ENCODE measurements around the gene HYAL1.
"Not testable (repeated sequence)": the region's sequence is repeated elsewhere in the genome, so short reads cannot be mapped to it uniquely, and the experiment has no call there.

HYAL1 gene

DNA sequence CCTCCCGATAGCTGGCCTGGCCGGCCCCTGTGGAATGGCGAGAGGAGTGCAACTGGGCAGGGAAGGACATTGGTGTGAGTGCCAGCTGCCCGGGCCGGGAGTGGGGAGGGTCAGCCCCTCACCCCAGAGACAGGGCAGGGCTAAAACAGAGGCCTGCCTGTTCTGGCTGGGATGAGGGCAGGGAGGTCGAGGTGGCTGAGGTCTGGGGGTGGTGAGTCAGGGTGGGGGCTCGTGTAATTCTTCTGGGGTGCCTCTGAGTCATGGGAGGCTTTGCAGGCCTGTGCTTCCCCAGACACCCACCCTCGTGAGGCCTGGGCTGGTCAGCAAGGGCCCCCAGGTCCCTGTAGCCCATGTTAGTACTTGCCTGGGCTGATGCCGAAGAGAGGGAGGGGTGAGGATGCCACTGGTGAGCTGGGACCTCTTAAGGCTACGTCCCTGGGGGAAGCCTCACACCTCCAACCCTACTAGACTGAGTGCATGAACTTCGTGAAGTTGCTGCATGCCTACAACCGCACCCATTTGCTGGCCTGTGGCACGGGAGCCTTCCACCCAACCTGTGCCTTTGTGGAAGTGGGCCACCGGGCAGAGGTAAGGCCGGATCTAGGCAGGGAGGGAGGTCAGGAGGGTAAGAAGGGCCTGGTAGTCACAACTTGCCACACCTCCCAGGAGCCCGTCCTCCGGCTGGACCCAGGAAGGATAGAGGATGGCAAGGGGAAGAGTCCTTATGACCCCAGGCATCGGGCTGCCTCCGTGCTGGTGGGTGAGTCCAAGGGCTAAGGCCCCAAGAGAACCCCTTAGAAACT is 32.8 kb downstream of the HYAL1 start:
- no peak for DNase-seq

DNA sequence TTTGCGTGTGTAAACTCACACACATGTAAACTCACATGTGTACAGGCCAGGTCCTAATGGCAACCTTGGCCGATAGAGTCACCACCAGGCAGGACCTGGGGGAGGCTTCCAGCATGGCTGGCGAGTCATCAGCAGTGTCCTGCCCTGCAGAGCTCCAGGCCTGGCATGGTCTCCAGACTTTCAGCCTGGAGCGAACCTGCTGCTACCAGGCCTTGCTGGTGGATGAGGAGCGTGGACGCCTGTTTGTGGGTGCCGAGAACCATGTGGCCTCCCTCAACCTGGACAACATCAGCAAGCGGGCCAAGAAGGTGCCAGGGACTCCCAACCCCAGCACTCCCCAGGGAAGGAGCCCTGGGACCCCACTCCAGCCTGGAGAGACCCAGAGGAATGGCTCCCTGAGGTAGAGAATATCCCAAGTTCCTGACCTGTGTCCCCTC is 33.4 kb downstream of the HYAL1 start:
- no peak for DNase-seq

DNA sequence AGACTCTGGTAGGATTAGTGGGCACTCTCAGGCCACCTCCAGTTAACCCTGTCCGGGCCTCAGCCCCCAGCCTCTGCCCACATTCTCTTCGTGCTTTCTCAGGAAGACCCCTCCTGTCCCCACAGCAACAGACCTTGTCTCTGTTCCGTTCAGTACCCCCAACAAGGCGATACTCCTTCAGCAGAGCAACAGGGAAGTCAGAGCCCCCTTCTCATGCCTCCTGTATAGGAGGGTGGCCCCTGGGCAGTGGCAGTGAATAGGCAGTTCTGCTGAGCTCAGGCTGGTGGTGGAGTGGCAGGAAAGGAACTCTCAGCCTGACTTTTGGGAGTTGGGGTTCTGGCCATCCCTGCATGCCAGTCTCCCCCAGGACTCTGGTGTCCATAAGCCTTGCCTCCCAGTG is 33.9 kb downstream of the HYAL1 start:
- no peak for DNase-seq

DNA sequence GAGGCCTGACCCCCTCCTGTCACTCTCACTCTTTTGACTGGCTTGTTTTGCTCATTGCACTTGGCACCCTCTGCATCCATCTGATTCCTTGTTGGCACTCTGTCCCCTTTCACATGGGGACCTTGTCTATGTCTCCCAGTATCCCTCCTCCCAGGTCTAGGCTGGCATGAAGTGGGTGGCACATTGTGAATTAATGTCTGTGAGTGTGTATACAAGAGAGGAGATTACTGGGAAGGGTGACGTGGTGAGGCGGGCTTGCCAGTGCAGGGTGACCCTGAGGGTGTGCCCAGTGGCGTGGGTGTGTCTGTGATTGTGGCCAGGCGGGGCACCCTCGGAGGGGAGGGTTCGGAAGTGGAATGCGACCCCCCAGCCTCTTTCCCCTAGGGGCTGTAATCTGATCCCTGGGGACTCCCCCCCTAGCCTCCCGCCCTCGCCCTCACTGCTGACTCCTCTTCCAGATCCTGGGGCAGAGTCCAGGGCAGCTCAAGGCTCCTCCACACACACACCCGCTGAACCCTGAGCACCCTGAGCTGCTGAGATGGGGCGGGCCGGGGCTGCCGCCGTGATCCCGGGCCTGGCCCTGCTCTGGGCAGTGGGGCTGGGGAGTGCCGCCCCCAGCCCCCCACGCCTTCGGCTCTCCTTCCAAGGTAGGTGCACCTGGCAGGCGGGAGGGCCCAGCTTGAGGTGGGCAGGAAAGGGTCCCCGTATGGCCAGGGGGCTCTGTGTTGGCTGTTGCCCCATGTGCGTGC is 34.5 kb downstream of the HYAL1 start, which contains the start of gene SEMA3B:
TSS of gene SEMA3B (plus strand) at position 445 of the 749 bp plus-strand sequence. CDS start at position 539, 94 bp downstream.
- DNase-seq: no peak

DNA sequence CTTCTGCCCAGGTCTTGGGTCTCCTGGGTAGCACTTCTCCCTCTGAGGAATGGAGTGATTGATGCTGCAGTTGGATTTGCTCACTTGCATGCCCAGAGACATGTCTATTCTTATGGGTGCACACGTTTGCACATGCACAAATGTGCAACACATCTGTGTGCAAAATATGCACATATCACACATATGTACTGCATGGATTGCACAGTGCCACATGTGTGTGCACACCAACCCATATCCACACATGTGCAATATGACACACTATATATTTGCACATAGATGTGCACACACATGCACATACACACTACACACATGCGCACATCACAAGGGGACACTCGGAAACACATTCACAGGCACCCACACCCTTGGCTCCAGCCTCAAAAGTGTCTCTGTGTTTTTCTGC is 35.1 kb downstream of the HYAL1 start:
- no peak for DNase-seq

DNA sequence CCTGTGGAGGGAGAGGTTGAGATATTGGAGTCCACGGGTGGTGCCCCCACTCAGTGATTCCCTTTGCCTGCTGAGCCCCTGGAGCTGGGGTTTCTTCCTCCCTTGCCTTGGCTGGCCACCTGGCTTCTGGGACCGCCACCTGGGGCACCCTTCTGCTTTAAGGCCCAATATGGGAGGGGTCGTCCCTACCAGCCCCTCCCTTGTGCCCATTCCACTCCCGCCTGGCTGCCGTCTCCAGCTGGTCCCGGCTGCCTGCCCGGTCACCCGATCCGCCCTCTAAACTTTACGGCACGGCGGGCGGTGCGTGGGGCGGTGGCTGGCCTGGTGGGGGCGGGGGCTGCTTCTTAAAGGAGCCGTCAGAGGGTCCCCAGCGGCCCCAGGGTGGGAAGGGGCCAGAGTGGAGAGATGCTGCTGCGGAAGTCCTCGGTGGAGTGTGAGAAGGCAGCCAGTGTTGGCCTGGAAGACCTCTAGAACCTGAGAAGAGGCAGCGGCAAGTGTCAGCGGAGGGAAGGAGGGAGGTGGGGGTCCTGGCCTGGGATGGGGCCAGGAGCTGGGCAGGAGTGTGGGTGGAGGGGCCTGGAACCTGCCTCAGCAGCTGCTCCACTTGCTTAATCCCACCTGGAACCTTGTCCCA is 36.0 kb downstream of the HYAL1 start:
- no peak for DNase-seq

DNA sequence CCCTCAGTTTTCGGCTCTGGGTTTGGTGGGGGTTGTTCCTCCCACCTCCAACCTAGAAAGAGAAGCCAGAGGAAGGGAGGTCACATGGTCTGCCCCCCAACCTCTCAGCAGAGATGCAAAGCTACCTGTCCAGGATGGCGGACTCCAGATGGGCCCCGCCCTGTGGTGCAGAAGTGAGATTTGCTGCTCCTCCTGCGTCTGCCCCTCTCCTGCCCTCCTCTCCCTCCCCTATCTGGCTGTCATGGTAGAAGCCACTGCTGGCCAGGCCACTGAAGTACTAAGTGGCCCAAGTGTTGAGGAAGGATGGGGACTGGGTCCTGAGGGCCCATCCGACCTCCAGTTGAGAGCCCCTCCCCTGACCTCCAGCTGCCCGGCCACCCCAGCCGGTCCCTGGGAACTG is 36.5 kb downstream of the HYAL1 start:
- no peak for DNase-seq

DNA sequence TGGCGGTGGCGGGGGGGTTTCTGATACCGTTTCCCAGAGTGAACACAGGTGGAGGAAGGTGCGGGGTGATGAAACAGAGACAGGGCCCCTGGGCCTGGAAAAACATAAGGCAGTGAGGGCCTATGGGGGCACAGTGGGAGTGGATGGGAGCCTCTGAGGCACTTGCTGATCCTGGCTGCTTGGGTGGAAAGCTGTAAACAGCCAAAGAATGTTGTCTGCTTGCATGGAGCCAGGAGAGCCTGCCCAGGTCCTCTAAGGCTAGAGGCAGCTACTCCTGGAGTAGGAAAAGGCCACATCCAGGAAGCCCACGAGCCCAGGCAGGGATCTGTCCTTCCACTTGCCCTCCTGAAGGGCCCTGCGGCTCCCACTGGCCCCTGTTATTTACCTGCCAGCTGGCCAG is 37.4 kb downstream of the HYAL1 start:
- DNase-seq: no peak

DNA sequence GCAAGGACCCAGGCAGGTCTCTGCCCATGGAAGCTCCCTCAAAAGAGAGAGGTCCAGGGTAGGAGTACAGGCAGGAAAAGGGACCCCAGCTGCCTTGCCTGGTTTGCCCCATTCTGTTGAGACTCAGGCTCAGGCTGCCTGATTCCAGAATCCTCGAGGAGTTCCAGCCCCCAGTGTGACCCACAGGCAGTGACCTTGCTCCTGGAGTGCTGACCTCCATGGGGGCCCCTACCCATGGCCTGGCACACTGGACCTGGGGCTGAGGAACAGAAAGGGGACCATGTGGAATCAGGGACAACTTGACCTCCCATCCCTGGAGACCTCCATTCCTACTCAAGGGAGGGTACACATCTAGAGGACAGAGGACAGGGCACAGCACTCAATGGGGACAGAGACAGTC is 37.8 kb downstream of the HYAL1 start:
- no peak for DNase-seq

DNA sequence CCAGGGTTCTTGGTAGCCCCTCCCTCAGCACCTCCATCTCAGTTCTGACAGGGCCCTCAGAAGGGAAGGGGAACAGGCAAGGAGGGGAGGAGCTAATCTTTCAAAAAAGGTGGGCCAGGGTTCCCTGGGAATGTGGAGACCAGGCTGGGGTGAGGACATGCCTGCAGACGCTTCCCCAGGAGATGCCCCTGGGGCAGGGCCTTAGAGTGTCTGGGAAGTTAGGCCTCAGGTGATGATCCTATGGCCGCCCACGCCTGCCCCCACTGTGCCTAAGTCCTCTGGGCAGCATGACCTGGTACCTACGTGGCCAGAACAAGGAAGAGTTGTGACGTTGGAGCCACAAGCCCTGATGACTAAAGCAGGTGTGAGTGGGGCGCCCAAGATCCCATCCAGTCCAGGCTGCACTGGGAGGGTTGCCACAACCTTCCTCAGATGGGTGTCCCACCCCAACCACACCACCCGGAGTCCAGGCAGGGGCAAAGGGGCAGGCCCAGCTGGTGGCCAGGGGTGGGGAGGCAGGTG is 38.3 kb downstream of the HYAL1 start:
- DNase-seq: no peak

DNA sequence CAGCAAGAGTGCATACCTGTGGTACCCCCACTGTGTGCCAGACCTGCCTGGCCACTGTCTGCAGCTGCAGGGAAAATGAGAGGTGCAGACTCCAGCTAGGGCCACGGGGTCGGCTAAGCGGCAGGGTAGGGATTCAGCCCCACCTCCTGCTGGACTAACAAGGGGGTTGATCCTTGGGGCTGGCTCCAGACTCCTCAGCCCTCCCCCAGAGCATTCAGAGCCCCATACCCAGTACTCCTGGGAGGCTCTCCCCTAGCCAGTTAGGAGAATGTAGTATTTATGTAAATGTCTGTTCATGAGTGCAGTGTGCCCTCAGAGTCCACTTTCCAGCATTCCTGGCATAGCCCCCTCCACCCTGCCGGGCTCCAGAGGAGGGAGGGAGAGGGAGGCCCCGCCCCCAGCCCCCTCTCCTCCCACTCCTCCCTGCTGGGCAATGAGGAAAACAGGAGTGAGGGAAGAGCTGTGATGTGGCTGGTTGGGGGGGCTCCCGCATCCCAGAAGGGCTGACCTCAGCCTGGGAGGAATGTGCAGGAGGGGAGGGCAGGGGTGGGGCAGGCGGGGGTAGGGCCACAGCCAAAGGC is 38.9 kb downstream of the HYAL1 start:
- peak; percentile 57 for DNase-seq

DNA sequence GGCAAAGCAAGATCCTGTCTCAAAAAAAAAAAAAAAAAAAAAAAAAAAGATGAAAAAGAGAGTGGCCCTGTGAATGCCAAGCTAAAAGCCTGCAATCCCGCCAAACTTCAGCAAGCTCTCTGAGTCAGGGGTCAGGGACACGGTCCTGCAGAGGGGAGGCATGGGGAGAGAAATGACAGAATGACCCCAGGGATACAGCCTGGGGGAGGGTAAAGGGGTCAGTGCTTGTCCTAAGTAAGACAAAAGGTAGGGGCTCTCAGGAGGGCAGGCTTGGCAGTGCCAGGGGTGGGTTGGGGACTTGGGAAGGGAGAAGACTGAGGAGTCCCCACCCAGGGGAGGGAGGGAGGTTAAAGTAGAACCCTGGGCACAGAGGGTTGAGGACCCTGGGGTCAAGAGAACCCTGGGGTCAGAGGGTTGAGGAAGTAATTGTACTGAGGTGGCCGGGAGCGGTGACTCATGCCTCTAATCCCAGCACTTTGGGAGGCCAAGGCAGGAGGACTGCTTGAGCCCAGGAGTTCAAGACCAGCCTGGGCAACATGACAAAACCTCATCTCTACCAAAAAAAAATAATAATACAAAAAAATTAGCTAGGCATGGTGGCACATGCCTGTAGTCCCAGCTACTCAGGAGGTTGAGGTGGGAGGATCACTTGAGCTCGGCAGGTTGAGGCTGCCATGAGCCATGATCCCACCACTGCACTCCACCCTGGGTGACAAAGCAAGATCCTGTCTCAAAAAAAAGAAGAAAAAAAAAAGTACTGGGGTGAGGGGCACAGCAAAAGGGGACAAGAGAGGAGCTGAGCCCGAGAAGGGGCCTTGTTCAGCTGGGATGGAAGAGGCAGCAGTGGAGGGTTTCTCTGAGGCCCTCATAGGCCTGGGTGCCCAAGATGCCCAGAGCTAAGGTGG is 39.6 kb downstream of the HYAL1 start:
- DNase-seq: no peak

DNA sequence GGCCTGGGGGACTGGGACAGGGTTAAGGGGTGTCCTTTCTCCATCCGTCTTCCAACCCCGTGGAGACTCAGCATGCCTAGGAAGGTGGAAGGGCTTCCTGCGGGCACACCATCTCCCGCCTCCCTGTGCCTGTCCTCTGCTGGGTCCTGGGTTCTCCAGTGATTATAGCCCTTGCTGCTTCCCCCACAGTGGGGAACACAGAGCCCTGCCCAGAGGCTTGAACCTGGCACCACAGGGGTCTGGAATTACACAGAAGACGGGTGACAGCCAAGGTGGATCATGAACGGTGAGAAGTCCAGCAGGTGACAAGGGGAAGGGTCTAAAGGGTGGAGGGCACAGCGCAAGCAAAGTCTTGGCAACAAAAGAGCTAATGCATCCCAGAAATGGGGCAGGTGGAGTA is 40.6 kb downstream of the HYAL1 start:
- DNase-seq: no peak

DNA sequence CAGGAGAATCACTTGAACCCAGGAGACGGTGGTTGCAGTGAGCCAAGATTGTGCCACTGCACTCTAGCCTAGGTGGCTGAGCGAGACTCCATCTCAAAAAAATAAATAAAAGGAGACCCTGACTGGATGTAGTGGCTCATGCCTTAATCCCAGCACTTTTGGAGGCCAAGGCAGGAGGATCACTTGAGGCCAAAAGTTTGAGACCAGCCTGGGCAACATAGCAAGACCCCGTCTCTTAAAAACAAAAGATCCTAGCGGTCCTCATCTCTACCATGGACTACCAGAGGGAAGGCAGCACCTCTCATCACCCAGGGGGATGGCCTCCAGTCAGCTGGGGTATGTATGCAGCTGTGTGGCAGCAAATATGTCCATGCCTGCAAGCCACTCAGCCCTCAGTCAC is 41.2 kb downstream of the HYAL1 start:
- DNase-seq: not testable (repeated sequence)

DNA sequence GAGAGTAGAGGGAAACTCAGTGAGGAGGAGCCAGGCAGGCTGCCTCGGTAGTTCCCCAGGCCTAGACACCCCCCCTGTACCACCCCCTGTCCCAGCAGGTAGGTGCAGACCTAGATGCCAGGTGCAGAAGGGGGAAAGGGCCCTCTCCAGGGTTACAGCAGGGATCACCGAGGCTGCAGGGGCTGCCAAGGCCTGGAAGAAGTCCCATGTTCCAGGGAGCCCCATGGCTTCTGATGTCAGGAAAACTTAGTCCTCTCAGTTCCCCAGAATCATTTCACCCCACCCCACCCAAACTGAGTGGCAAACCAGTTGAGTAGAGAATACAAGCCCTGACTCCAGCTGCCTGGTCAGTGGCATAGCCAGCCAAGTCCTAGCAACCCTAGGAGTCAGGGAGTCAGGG is 41.9 kb downstream of the HYAL1 start:
- DNase-seq: no peak

DNA sequence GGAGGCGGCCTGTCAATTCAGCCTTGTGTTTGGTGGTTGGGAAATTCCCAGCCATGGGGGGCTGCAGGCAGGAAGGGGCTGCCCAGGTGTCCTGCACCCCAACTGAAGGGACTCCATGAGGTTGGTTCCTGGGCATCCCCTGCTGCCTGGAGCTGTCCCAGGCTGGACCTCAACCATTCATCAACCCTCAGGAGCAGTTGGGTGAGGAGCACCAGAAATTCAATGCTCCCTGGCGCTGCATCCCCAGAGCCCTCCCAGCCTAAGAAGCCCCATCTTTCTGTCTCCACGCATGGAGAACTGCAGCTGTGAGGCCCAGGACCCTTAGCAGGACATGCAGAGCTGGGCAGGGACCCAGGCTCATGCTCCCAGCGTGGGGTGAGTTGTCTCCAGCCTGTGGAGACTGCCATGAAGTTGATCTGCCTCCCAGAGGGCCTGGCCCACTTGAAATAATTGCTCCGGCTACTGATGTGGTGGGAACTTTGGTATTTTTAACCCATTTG is 42.4 kb downstream of the HYAL1 start:
- no peak for DNase-seq

DNA sequence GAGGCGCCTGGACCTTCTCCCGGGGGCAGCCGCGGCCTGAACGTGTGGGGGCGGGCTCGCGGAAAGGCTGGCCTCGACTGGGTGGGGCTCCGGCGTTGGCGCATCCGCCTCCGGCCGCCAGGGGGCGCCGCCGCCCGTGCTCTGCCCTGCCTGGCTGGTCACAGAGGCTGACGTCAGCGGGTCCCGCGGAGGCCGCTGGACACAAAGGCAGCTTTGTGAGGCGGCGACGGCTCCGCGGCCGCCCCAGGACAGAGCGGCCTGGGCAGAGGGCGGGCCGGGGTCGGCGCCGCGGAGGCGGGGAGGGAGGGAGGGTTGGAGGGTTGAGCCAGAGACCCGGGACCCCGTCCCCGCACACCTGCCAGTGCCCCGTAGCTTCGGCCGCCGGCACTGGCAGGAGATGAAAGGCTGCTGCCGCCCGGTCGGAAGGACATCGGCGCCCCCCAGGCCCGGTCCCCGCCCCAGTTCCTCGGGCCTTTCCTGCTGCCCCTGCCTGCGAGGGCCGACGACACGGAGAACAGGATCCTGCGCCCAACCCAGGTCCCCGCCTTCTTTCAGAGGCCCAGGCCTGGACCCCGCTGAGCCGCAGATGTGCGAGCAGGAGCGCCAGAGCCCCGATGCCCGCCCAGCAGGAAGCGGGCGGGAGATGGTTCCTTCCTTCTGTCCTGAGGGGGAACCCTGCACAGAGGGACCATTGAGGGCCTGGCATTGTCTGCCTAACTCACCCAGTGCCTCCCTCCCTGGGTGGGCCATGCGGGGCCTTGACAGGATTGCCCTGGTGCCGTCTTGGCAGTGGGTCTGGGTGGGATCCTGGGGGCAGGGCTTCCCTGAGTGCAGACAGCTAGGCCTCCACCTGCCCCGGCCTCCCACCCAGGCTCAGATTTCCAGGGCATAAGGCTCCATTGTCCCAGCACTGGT is 43.1 kb downstream of the HYAL1 start:
- peak; percentile 72 for DNase-seq

DNA sequence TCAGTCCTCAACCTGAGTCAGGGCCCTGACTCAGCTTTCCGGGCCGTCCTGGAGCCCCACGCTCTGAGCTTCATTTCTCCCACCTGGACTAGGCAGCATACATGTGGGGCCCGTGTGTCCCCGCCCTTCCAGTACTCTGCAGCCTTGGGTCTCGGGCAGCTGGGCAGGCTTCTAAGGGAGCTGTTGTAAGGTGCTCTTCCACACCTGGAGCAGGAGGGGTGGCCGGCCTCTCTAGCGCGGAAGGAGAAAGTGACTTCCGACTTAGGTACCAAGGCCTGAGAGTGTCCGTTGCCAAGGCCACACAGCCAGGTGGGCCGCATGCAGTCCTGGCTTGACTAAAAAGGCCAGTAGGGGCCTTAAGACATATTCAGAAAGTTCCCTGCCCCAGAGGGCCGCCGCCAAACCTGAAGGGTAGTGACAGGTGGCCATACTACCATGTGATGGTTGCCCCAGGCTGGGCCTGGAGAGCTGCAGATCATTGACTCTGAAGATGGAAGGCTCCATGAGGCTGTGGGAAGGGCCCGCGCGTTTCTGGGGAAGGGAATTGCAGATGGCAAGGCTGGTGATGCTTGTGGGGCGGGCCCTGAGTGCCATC is 43.8 kb downstream of the HYAL1 start:
- DNase-seq: no peak

DNA sequence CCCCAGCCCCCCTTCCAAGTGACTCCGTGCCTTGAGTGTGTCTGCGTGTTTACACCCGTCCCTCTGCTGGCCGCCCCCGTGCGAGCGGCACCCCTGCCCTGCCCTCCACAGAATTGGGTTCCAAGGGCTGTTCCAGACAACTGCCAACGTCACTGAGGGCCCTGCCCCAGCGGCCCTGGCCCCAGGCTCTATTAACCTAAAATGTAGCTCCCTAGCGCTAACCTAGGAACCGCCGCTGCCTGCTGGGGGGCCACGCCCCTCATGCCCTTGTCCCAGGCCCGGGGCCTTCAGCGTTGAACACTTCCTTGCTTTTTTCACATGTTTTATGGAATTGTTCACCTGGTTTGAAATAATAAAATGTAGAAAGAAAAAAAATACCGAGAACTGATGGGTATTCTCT is 44.4 kb downstream of the HYAL1 start:
- DNase-seq: no peak

DNA sequence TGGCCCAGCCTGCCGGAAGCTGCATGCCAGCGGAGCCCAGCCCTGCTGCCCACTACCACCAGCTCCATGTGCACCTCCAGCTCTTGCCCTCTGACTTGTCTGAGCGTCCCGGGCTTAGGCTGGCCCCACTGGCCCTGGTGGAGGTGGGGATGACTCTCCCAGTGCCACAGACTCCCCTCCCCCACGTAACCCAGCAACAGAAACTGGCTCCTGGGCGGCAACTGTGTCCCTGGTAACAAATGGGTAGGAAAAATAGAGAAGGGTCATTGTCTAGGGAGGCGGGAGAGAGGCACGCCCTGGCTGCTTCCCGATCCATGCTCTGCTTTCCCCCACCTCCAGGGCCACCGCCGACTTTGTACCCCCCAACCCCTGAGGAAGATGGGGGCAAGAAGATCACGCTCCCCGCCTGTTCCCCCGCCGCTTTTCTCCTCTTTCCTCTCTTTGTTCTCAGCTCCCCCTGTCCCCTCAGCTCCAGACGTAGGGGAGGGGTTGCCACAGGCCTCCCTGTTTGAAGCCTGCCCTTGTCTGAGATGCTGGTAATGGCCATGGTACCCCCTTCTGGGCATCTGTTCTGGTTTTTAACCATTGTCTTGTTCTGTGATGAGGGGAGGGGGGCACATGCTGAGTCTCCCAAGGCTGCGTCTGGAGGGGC is 45.2 kb downstream of the HYAL1 start:
- no peak for DNase-seq

Measured in GOT3 (cell line).